GM18508 (cell line): ENCODE results near the gene IL6R.
"Not testable (repeated sequence)": the region's sequence is repeated elsewhere in the genome, so short reads cannot be mapped to it uniquely, and the experiment has no call there.

ENCODE experiments used
- ATAC-seq: cut with Tn5 transposase; IDR thresholded peaks from one replicate; pipeline ENCODE4 v1.9.1; 2021; ENCODE audit warnings: moderate number of reproducible peaks; ENCODE audit not compliant: insufficient read depth, unreplicated experiment

Gene IL6R

GRCh38 chr1:154471304-154471703, 66.2 kb downstream of the IL6R start:
- no peak for ATAC-seq

- no peak for ATAC-seq
Observed at GRCh38 chr1:154474802-154475201, 69.7 kb downstream of the IL6R start.

- no peak for ATAC-seq
Observed at GRCh38 chr1:154476791-154477190, 71.6 kb downstream of the IL6R start.

- no peak for ATAC-seq
Observed at GRCh38 chr1:154478013-154478412, 72.9 kb downstream of the IL6R start.

GRCh38 chr1:154478639-154479038, 73.5 kb downstream of the IL6R start:
- no peak for ATAC-seq

- ATAC-seq: no peak
Observed at GRCh38 chr1:154479764-154480421, 74.8 kb downstream of the IL6R start.

GRCh38 chr1:154481053-154481452, 75.9 kb downstream of the IL6R start:
- no peak for ATAC-seq

- no peak for ATAC-seq
Observed at GRCh38 chr1:154483941-154484803, 79.0 kb downstream of the IL6R start.

- ATAC-seq: no peak
Observed at GRCh38 chr1:154485106-154485505, 80.0 kb downstream of the IL6R start.

GRCh38 chr1:154485910-154486496, 80.9 kb downstream of the IL6R start:
- no peak for ATAC-seq

GRCh38 chr1:154486756-154487155, 81.6 kb downstream of the IL6R start:
- not testable (repeated sequence) for ATAC-seq

- ATAC-seq: no peak
Observed at GRCh38 chr1:154488922-154489321, 83.8 kb downstream of the IL6R start.

GRCh38 chr1:154489695-154490274, 84.6 kb downstream of the IL6R start:
- ATAC-seq: no peak

- ATAC-seq: no peak
Observed at GRCh38 chr1:154490317-154490716, 85.2 kb downstream of the IL6R start.

- no peak for ATAC-seq
Observed at GRCh38 chr1:154492115-154492514, 87.0 kb downstream of the IL6R start.

- ATAC-seq: no peak
Observed at GRCh38 chr1:154493276-154493675, 88.1 kb downstream of the IL6R start.

- ATAC-seq: no peak
Observed at GRCh38 chr1:154495496-154496273, 90.5 kb downstream of the IL6R start.

- ATAC-seq: no peak
Observed at GRCh38 chr1:154496383-154496782, 91.2 kb downstream of the IL6R start.

- no peak for ATAC-seq
Observed at GRCh38 chr1:154497026-154497806, 92.1 kb downstream of the IL6R start.
